IPS DF 4.7 (cell line): ENCODE data around the gene EXOC3L2.

Source experiments
- DNase-seq: peaks from one replicate; pipeline ENCODE4 v3.0.0-alpha.2; 2013; ENCODE audit warnings: low spot score; ENCODE audit errors: extremely low read depth

The EXOC3L2 gene

GRCh38 chr19:45222724-45223123 lies 22.5 kb downstream of the EXOC3L2 start:
- no peak for DNase-seq

DNA sequence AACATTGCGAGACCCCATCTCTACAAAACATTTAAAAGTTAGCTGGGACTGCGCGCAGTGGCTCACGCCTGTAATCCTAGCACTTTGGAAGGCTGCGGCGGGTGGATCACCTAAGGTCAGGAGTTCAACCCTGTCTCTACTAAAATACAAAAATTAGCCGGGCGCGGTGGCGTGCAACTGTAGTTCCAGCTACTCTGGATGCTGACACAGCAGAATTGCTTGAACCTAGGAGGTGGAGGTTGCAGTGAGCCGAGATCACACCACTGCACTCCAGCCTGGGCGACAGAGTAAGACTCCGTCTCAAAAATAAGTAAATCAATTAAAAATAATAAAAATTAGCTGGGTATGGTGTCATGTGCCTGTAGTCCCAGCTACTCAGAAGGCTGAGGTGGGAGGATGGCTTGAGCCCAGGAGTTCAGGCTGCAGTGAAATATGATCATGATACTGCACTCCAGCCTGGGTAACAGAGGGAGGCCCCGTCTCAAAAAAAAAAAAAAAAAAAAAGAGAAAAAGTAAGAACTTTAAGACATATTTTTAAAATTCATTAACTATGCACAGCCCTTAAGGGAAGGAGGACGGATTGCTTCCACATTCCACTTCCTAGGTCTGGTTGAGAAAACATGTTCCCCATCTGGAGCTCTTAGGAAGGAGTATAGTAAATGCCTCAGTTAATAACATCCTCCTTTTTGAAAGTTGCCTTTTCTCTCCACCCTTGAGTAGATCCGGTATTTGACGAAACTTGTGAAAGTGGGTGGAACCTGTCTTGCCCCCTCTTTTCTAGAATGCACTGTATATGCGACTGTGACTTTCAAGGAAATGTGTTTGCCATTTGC lies 26.1 kb downstream of the EXOC3L2 start:
- DNase-seq = no peak

DNA sequence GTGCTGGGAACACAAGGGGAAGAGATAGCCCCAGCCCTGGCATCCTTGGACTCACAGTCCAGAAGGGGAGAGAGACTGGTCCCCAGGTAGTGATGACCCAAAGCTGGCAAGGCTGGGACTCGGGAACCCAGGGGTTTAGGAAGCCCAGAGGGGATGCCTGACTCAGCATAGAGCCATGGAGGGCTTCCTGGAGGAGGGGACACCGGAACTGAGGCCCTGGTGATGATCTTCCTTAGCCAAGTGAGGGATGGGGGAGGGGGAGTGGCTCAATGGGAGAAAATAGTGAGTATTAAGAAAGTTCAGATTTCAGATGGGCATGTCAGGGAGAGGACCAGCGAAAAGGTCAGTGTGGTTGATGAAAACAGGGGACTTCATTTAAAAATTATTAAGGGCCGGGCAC lies 26.8 kb downstream of the EXOC3L2 start:
- DNase-seq = no peak

- DNase-seq = no peak
Measured at GRCh38 chr19:45217957-45218334, 27.3 kb downstream of the EXOC3L2 start.

- DNase-seq = no peak
Measured at GRCh38 chr19:45217193-45217956, 27.8 kb downstream of the EXOC3L2 start.

DNA sequence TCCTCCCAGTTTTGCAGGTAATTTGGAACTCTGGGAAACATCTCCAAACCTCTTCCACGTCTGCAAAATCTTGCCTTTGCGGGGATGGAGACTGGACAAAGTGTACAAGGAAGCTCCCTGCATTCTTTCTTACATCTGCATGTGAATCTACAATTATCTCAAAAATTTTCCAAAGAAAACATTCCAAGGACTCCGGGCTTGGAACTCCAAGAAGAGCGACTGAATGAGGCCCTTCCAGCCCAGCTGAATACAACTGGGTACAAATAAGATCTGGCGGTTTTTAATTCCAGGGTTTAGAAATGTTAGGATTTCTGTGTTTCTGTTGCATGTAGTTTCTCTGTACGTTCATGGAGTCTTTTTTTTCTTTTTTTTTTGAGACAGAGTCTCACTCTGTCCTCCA lies 28.5 kb downstream of the EXOC3L2 start:
- DNase-seq = no peak

- no peak for DNase-seq
Measured at GRCh38 chr19:45215391-45216191, 29.6 kb downstream of the EXOC3L2 start.

GRCh38 chr19:45213031-45213430 lies 32.2 kb downstream of the EXOC3L2 start:
- DNase-seq = no peak

DNA sequence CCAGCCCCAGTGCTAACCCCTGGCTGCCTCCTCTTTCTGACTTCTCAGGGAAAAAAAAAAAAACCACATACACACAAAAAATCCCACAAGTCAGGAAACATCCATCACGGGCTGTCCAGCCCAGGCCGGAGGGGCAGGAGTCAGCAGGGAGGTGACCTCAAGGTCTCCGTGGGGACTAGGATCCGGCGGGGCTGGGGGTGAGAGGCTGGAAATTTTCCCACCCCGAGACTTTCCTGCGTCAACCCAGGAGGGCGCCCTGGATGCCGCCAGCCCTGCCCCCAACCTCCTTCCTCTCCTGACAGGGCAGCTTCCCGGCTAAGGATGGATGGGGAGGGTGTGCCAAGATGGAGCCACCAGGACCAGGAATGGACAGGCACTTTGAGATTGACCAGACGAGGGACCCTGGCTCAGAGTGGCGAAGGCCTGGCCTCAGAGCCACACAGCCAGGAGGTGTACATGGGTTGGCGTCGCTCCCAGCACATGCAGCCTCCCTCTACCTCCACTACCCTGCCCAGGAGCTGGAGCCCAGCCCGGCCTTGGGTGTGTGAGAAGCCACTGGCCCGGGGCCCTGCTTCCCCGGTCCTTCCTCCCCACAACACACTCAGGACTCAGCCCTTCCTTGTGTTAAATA lies 33.3 kb downstream of the EXOC3L2 start:
- DNase-seq = no peak

DNA sequence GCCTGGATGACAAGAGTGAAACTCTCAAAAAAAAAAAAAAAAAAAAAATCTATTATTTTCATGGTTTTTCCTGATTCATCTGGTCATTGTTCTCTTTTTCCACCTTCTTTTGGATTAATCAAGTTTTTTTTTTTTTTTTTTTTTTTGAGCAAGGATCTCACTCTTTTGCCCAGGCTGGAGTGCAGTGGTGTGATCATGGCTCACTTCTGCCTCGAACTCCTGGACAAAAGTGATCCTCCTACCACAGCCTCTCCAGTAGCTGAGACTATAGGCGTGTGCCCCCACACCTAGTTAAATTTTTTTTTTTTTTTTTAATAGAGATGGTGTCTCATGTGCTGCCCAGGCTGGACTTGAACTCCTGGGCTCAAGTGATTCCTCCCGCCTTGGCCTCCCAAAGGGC lies 38.9 kb downstream of the EXOC3L2 start:
- no peak for DNase-seq

GRCh38 chr19:45205810-45206209 lies 39.4 kb downstream of the EXOC3L2 start:
- DNase-seq = no peak

- DNase-seq = no peak
Measured at GRCh38 chr19:45202637-45203036, 42.6 kb downstream of the EXOC3L2 start.

DNA sequence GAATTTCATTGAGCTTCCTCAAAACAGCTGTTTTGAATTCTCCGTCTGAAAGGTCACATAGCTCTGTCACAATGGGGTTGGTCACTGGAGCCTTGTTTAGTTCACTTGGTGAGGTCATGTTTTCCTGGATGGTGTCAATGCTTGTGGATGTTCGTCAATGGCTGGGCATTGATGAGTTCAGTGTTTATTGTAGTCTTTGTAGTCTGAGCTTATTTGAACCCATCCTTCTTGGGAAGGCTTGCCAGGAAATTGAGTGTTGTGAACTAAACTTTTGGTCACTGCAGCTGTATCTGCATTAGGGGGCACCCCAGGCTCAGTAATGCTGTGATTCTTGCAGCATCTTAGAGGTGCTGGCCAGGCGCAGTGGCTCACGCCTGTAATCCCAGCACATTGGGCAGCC lies 44.6 kb downstream of the EXOC3L2 start:
- no peak for DNase-seq

DNA sequence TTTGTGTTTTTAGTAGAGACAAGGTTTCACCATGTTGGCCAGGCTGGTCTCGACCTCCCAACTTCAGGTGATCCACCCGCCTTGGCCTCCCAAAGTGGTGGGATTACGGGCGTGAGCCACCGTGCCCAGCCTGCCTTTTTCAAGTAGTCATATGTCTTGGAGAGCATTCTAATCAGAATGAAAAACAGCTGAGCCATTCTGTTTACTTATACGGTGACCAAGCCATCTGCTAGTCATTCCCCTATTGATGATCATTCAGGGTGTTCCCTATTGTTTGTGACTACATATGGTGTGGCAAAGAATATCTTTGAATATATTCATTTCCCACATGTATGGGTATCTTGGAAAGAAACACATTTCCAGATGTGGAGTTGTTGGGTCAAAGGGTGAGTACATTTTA lies 49.4 kb downstream of the EXOC3L2 start:
- DNase-seq = no peak

GRCh38 chr19:45191375-45191774 lies 53.8 kb downstream of the EXOC3L2 start:
- DNase-seq = no peak

DNA sequence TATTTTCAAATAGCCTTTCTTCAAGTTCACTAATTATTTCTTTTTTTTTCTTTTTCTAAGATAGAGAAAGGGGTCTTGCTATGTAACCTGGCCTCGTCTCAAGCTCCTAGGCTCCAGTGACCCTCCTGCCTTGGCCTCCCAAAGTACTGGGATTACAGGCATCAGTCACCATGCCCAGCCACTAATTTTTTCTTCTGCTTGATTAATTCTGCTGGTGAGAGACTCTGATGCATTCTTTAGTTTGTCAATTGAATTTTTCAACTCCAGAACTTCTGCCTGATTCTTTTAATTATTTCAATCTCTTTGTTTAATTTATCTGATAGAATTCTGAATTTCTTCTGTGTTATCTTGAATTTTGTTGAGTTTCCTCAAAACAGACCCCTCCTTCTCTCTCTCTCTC lies 55.2 kb downstream of the EXOC3L2 start:
- no peak for DNase-seq

DNA sequence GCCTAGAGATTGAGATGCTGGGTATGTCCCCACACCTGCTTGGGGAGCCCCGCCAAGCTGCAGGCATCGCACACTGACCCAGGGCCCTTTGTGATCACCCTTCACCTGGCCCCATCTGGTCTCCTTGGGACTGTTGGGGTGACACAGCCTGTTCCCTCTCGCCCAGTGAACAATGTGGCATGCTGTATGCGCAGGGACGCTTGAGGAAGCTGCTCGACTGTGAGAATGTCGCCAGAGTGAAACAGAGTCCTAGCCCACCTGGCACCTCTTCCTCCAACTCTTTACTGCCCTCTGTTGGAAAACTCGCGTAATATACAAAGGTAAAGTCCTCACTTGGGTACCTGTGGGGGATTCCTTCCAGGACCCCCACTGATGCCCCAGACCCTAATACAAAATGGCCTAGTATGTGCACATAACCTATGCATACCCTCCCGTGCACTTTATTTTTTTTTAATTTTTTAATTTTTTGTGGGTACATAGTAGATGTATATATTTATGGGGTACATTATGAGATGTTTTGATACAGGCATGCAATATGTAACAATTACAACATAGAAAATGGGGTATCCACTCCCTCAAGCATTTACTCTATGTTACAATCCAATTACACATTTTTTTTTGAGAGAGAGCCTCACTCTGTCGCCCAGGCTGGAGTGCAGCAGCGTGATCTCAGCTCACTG lies 57.6 kb downstream of the EXOC3L2 start:
- no peak for DNase-seq

DNA sequence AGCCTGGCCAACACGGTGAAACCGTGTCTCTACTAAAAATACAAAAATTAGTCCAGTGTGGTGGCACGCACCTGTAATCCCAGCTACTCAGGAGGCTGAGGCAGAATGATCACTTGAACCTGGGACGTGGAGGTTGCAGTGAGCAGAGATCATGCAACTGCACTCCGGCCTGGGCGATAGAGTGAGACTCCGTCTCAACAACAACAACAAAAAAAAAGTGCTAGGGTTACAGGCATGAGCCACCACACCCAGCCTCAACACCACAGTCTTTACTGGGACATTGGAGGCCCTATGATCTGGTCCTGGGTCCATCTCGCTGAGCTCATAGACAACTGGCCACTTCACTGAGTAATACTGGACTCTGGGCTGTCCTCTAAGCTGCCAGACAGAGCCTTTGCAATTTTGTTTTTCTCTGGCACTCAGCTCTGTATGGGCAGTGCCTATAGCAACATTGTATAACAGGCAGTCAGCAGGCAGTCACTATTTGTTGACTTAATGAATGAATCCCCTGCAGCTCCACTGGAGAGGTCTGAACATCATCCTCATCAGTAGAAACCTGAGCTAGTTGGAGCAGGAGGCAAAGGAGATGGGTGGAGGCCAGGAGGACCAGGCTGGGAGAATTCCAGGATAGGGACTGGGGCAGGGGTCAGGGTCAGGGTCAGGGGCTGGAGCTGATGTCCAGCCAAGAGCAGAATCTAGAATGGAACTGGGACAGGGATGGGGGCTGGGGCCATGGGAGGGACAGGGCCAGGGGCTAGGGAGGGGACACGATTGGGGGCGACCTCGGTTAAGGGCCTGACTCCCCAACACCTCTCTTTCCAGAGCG lies 58.5 kb downstream of the EXOC3L2 start:
- DNase-seq = no peak

DNA sequence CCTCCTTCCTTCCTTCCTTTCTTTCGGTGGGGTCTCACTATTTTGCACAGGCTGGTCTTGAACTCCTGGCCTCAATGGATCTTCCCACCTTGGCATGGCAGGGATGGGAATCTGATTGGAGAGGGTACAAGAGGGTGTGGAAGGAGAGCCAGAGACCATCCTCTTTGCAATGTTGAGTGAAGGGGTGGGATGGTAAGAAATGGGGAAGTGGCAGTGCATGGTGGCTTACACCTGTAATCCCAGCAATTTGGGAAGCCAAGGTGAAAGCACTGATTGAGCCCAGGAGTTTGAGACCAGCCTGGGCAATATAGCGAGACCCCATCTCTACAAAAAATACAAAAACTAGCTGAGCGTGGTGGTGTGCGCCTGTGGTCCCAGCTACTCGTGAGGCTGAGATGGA lies 61.1 kb downstream of the EXOC3L2 start:
- DNase-seq = no peak

- no peak for DNase-seq
Measured at GRCh38 chr19:45182758-45183157, 62.4 kb downstream of the EXOC3L2 start.
